Ascending aorta (tissue), 2 donors: ENCODE measurements around the gene KMT5B. TPM values are rescaled to one million over a fixed set of nuclear protein-coding genes. Genes with fewer than 3 reads are reported as not detected.

Source experiments
- DNase-seq, 2 donors: peaks; one replicate each; pipeline ENCODE4 v3.0.0-alpha.2; 2019; ENCODE audit warnings: low spot score in 2 of 2
- H3K27ac ChIP-seq, 2 donors: fragments of 200-600 bp; sonication (generic); one replicate each; pipeline ENCODE4 v1.5.1; 2016 to 2017; ENCODE audit warnings: mild to moderate bottlenecking in 1 of 2
- H3K27me3 ChIP-seq: fragments of 200-600 bp; sonication (generic); one replicate; pipeline ENCODE4 v1.5.1; 2017
- H3K36me3 ChIP-seq, 2 donors: fragments of 200-600 bp; sonication (generic); one replicate each; pipeline ENCODE4 v1.5.1; 2016
- H3K4me1 ChIP-seq, 2 donors: fragments of 200-600 bp; sonication (generic); one replicate each; pipeline ENCODE4 v1.5.1; 2016 to 2017; ENCODE audit warnings: mild to moderate bottlenecking in 1 of 2
- H3K4me3 ChIP-seq, 2 donors: fragments of 200-600 bp; sonication (generic); one replicate each; pipeline ENCODE4 v1.5.1; 2016 to 2017; ENCODE audit warnings: mild to moderate bottlenecking in 1 of 2
- H3K9me3 ChIP-seq, 2 donors: fragments of 200-600 bp; sonication (generic); one replicate each; pipeline ENCODE4 v1.5.1; 2016
- CTCF ChIP-seq, 3 experiments: fragments of 200-600 bp in 2 of 3; fragments of 450-650 bp in 1 of 3; sonication (generic) in 2 of 3; IDR thresholded peaks; one replicate each; pipeline ENCODE4 v1.5.1; 2016 to 2019; ENCODE audit warnings: antibody characterized with exemption in 3 of 3, mild to moderate bottlenecking in 1 of 3, moderate library complexity in 1 of 3
- intact Hi-C: fragments of 100-400 bp; cut with DNase I; formaldehyde crosslinking; loops from one replicate; pipeline ENCODE4 v1.15.1; 2023
- total RNA-seq: library from RNA; depleted of rRNA; stranded (reverse); fragments of >200 nt; gene quantifications from one replicate; pipeline ENCODE4 v1.1.0, GENCODE V29; 2016

Gene KMT5B
- total RNA-seq, 1 donor from 2014 or later: 82.0 TPM

GRCh38 chr11:68179847-68180246, 33.2 kb downstream of the KMT5B start:
- no peaks in the 10 kb centered on the region for H3K27me3 ChIP-seq
- H3K4me1 ChIP-seq: no peaks in the 10 kb centered on the region
- no peaks in the 10 kb centered on the region for H3K9me3 ChIP-seq
- H3K4me3 ChIP-seq: no peak overlapping the region
- intact Hi-C loops: no loop called here
- no peak for TF ChIP-seq CTCF (IDR thresholded peaks at IDR 0.05)
- DNase-seq: no peak
- no peak overlapping the region for H3K27ac ChIP-seq
- H3K36me3 ChIP-seq: peaks cover 47 to 76% of the 10 kb centered on the region in 2 donors

DNA sequence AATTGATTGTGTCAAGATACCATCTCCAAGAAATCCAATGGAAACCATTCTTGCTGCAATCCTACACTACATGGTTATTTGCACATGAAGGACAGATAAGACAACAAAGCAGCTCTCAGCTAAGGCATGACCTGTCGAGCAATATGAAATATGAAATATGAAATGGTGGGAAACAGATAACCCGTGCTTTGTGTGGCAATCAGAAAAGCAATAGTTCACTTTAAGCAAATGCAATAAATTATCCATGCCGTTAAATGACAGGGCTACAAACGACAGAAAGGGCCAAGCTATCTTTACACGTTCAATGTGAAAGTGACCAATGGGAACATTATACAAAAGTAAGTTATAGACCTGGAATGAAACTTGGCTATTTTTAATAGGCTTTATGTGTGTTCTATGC, 35.2 kb downstream of the KMT5B start:
- H3K27ac ChIP-seq: no peak overlapping the region

GRCh38 chr11:68173926-68174325, 39.2 kb downstream of the KMT5B start:
- no peaks in the 10 kb centered on the region for H3K9me3 ChIP-seq
- H3K4me3 ChIP-seq: no peak overlapping the region
- H3K4me1 ChIP-seq: no peaks in the 10 kb centered on the region
- peaks cover 74 to 88% of the 10 kb centered on the region in 2 donors for H3K36me3 ChIP-seq
- no peak for TF ChIP-seq CTCF (IDR thresholded peaks at IDR 0.05)
- DNase-seq: no peak
- intact Hi-C loops: no loop called here
- no peak overlapping the region for H3K27ac ChIP-seq
- no peaks in the 10 kb centered on the region for H3K27me3 ChIP-seq

More for the DNA sequence above, 35.2 kb downstream of the KMT5B start:
- DNase-seq: no peak
- H3K9me3 ChIP-seq: no peaks in the 10 kb centered on the region
- H3K4me1 ChIP-seq: no peaks in the 10 kb centered on the region
- peaks cover 49 to 76% of the 10 kb centered on the region in 2 donors for H3K36me3 ChIP-seq
- TF ChIP-seq CTCF (IDR thresholded peaks at IDR 0.05): no peak
- no peaks in the 10 kb centered on the region for H3K27me3 ChIP-seq
- intact Hi-C loops: no loop called here
- H3K4me3 ChIP-seq: no peak overlapping the region

DNA sequence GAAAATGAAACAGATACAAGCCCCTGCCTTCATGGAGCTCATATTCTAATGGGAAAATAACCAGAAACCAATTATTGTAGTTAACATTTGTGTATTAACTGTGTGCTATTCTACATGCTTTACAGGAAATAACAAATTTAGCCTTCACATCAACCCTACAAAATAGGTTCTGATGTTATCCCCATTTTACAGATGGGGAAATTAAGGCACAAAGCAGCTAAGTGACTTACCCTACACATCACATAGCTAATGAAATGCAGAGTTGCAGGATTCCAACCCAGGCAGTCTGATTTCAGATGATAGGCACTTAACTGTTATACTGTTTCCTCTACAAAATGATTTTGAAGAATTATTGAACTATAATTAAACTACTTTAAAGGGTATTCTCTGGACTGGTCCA, 43.7 kb downstream of the KMT5B start:
- no peak for DNase-seq
- H3K4me3 ChIP-seq: no peak overlapping the region
- intact Hi-C loops: no loop called here
- H3K36me3 ChIP-seq: peaks cover 89% of the 10 kb centered on the region in 2 donors
- no peaks in the 10 kb centered on the region for H3K27me3 ChIP-seq
- H3K4me1 ChIP-seq: no peaks in the 10 kb centered on the region
- TF ChIP-seq CTCF (IDR thresholded peaks at IDR 0.05): no peak
- no peaks in the 10 kb centered on the region for H3K9me3 ChIP-seq
- H3K27ac ChIP-seq: no peak overlapping the region

- Histone ChIP-seq H3K27ac (no peak overlapping the region), H3K4me3 (no peak overlapping the region), H3K36me3 (peaks cover 84 to 88% of the 10 kb centered on the region in 2 donors), H3K27me3 (no peaks in the 10 kb centered on the region), H3K9me3 (no peaks in the 10 kb centered on the region), H3K4me1 (no peaks in the 10 kb centered on the region)
- intact Hi-C loops: no loop called here
- DNase-seq: no peak
- TF ChIP-seq CTCF (IDR thresholded peaks at IDR 0.05): no peak
These were observed 44.4 kb downstream of the KMT5B start for GRCh38 chr11:68168694-68169093.

GRCh38 chr11:68167474-68167873, 45.6 kb downstream of the KMT5B start:
- Histone ChIP-seq H3K36me3 (peaks cover 82 to 83% of the 10 kb centered on the region in 2 donors), H3K4me1 (no peaks in the 10 kb centered on the region), H3K9me3 (no peaks in the 10 kb centered on the region), H3K27me3 (no peaks in the 10 kb centered on the region), H3K27ac (no peak overlapping the region), H3K4me3 (no peak overlapping the region)
- no peak for TF ChIP-seq CTCF (IDR thresholded peaks at IDR 0.05)
- no peak for DNase-seq
- intact Hi-C loops: no loop called here
